ENCODE results near the gene CAMKK2. TPM values are rescaled to one million over a fixed set of nuclear protein-coding genes. Genes with fewer than 3 reads are reported as not detected.
"Not testable (repeated sequence)": the region's sequence is repeated elsewhere in the genome, so short reads cannot be mapped to it uniquely, and the experiment has no call there.

The CAMKK2 gene
- total RNA-seq, 1 donor from 2014 or later, result 29.8 TPM

DNA sequence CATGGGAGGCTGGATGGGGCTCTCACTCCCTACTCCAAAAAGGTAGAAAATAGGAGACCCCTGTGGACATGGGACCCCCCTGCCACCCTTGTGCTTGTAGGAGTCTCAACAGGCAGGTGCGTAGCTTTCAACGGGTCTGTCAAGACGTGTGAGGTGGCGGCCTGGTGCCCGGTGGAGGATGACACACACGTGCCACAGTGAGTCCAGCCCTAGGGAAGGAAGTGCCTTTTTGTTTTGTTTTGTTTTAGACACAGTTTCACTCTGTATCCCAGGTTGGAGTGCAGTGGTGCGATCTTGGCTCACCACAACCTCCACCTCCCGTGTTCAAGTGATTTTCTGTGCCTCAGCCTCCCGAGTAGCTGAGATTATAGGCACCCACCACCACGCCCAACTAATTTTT lies 73.7 kb downstream of the CAMKK2 start:
- DNase-seq, result no peak

DNA sequence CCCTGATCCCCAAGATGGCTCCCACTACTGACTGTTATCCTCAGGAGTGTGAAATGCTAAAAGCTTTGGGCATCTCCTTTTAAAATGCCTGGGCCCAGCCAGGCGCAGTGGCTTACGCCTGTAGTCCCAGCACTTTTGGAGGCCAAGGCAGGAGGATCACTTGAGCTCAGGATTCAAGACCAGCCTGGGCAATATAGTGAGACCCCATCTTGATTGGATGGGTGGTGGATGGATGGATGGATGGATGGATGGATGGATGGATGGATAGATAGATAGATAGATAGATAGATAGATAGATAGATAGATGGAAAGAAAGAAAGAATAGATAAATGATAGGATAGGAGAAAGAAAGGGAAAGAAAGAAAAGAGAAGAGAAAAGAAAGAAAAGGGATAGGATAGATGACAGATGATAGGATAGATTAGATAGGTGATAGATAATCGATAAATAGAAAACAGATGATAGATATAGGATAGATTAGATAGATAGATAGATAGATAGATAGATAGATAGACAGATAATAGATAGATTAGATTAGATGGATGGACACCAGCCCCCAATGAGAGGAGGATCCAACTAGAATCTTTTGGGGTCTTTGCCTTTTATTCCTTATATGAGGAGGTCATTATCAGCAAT lies 77.0 kb downstream of the CAMKK2 start:
- no peak for DNase-seq

DNA sequence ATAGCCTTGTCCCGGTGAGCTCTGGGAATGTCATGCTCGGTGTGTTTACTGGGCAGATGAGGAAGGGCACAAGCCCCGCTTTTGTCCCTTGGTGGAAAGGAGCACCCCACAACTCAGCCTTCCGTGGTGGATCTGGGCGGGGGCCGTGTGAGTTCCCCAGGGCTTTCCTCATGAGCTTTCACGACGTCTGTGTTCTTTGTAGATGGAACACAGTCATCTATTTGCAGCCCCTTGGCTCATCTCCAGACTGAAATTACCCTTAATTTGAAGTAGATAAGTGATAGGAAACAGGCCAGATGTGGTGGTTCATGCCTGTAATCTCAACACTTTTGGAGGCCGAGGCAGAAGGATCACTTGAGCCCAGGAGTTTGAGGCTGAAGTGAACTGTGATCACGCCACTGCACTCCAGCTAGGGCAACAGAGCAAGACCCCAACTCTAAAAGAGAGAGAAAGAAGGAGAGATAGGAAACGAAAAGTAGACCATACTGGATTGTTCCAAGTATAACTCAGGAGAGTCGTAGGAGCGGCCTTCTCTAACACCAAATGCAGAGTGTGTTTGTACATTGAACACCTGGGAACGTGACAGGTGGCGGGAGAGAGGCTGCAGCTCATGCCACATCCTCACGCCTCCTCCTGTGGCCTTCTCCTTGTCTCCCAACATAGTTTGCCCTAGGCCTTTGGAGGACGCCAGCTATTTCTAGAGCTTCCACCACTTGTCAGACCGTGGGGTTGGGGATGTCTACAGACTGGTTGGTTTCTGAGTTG lies 77.7 kb downstream of the CAMKK2 start:
- DNase-seq, result no peak

GRCh38 chr12:121217761-121218160 lies 78.7 kb downstream of the CAMKK2 start:
- DNase-seq, result no peak

GRCh38 chr12:121217063-121217462 lies 79.4 kb downstream of the CAMKK2 start:
- DNase-seq, result no peak

GRCh38 chr12:121216102-121216501 lies 80.4 kb downstream of the CAMKK2 start:
- no peak for DNase-seq

DNA sequence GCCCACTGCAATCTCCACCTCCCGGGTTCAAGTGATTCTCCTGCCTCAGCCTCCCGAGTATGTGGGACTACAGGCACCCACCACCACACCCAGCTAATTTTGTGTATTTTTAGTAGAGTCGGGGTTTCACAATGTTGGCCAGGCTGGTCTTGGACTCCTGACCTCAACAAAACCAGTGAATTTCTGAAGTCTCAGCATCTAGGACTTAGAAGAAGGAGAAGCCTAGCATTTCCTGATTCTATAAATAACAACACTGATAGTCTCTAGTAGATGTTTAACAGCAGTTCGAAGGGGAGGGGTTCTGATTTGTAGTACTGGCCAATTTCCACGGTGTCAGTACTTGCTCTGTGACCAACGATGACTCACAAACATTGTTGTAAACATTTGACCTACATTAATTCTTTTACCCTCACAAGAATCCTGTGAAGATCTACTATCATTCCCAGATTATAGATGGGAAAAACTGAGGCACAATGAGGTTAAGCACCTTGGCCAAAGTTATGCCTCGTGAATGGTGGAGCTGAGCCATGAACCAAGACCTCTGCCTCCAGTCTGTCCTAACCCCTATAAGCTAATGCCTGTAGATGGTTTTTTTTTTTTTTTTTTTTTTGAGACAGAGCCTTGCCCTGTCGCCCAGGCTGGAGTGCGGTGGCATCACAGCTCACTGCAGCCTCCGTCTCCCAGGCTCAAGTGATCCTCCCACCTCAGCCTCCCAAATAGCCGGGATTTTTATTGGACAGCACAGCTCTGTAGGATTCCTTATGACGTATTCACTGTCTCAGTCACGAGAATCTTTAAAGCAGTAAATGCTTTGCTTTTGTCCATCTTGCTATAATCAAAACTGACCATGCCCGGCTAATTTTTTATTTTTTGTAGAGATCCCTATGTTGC lies 81.4 kb downstream of the CAMKK2 start:
- DNase-seq, result peak; percentile 87

DNA sequence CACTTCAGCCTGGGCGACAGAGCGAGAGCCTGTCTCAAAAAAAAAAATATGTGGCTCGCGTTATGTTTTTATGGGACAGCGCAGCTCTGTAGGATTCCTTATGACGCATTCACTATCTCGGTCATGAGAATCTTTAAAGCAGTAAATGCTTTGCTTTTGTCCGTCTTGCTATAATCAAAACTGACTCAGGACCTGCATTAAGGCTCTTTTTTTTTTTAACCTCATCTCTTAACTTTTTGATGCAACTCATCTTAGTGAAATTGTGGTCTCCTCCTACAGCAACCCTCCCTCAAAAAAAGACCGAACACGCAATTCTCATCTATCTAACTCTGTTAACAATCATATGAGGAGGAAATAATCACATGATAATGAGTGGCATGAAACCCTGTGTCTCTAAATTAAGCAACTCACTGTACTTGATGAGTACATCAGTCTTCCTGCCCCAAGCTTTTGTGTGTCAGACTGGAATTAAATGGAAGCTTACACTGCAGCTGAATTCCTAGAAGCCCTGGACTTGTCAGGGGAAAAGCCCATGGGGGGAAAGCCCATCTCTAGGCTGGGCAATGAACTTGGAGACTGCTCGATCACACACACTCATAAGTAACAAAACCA lies 82.2 kb downstream of the CAMKK2 start:
- DNase-seq, result peak; percentile 60

- no peak for DNase-seq
Observed at GRCh38 chr12:121212875-121213274, 83.6 kb downstream of the CAMKK2 start.

GRCh38 chr12:121209624-121210572 lies 86.6 kb downstream of the CAMKK2 start, which contains the start of gene P2RX4:
P2RX4 (plus strand) TSS chr12:121210129; CDS start chr12:121210165, 36 bp downstream.
- DNase-seq, result peak; percentile 82

GRCh38 chr12:121209221-121209620 lies 87.3 kb downstream of the CAMKK2 start:
- DNase-seq, result no peak

GRCh38 chr12:121208571-121208970 lies 87.9 kb downstream of the CAMKK2 start:
- not testable (repeated sequence) for DNase-seq

- peak; percentile 46 for DNase-seq
Observed at GRCh38 chr12:121205491-121205890, 91.0 kb downstream of the CAMKK2 start.

- DNase-seq, result no peak
Observed at GRCh38 chr12:121203482-121203881, 93.0 kb downstream of the CAMKK2 start.

GRCh38 chr12:121202407-121203355 lies 93.8 kb downstream of the CAMKK2 start:
- no peak for DNase-seq

DNA sequence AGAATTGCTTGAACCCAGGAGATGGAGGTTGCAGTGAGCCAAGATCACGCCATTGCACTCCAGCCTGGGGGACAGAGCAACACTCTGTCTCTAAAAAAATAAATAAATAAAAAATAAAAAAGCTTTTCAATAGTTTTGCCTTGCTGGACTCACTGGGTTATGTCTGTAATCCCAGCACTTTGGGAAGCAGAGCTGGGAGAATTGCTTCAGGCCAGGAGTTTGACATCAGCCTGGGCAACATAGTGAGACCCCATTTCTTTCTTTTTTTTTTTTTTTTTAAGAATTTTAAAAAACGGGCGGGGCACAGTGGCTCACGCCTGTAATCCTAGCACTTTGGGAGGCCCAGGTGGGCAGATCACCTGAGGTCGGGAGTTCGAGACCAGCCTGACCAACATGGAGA lies 95.4 kb downstream of the CAMKK2 start:
- not testable (repeated sequence) for DNase-seq

DNA sequence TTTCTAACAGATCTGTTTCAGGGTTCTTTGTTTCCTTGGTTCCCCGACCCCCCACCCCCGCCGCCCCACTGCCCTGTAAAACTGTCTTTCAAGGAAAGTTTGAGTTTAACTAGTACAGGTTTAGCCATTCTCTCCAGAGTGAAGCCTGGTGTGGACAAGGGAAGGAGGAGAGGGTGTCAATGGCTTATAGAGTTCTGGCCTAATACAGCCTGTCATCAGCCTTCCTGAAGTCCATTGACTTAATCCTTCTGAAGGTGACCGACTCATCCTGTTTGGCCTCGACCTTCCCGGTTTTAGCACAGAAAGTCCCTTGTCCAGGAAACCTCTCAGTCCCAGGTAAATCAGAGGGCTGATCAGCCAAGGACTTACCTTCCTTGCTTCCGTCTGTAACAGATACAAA lies 97.6 kb downstream of the CAMKK2 start:
- DNase-seq, result no peak

DNA sequence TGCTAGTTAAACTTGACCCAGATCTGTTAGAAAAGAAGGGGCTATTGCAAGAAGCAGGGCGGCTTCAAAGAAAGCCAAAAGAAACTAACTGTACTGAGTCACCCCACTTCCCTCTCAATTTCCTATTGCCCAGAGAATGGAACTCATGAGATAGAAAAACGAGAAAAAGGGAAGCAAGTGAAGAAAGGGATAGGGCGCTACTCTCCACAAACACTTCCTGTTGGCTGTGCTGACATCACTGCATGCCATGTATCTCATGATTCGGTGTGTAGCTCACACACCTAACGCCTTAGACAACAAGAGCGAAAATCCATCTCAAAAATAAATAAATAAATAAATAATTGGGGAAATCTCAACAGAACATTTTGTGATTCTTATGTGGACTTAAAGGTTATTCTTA lies 99.6 kb downstream of the CAMKK2 start:
- peak; percentile 71 for DNase-seq

GRCh38 chr12:121191151-121191550 lies 105.4 kb downstream of the CAMKK2 start:
- no peak for DNase-seq

- peak; percentile 87 for DNase-seq
Observed at GRCh38 chr12:121190523-121191031, 105.9 kb downstream of the CAMKK2 start.
